Activated gamma-delta T cell treated with anti-CD3 and anti-CD28 coated beads, Interleukin-2, amount 50 U/mL, for 16 hours (primary cell): ENCODE results near the gene LIMS1.
"Not testable (repeated sequence)": the region's sequence is repeated elsewhere in the genome, so short reads cannot be mapped to it uniquely, and the experiment has no call there.

Experiments
- DNase-seq: peaks from one replicate; pipeline ENCODE4 v3.0.0-alpha.2; 2020; ENCODE audit warnings: low read depth

The LIMS1 gene

GRCh38 chr2:108664089-108664488, 129.8 kb downstream of the LIMS1 start:
- not testable (repeated sequence) for DNase-seq

GRCh38 chr2:108664979-108665378, 130.7 kb downstream of the LIMS1 start:
- not testable (repeated sequence) for DNase-seq

GRCh38 chr2:108665975-108666374, 131.7 kb downstream of the LIMS1 start:
- not testable (repeated sequence) for DNase-seq

- DNase-seq: not testable (repeated sequence)
Measured at GRCh38 chr2:108667140-108667539, 132.9 kb downstream of the LIMS1 start.

- DNase-seq: not testable (repeated sequence)
Measured at GRCh38 chr2:108670282-108670681, 136.0 kb downstream of the LIMS1 start.

- DNase-seq: not testable (repeated sequence)
Measured at GRCh38 chr2:108672200-108672805, 138.0 kb downstream of the LIMS1 start.

- not testable (repeated sequence) for DNase-seq
Measured at GRCh38 chr2:108676522-108676921, 142.3 kb downstream of the LIMS1 start.

- not testable (repeated sequence) for DNase-seq
Measured at GRCh38 chr2:108677239-108677744, 143.0 kb downstream of the LIMS1 start.

- not testable (repeated sequence) for DNase-seq
Measured at GRCh38 chr2:108678198-108678651, 144.0 kb downstream of the LIMS1 start.

GRCh38 chr2:108680805-108681204, 146.5 kb downstream of the LIMS1 start:
- not testable (repeated sequence) for DNase-seq

- DNase-seq: not testable (repeated sequence)
Measured at GRCh38 chr2:108688818-108689756, 154.8 kb downstream of the LIMS1 start.

- DNase-seq: not testable (repeated sequence)
Measured at GRCh38 chr2:108690001-108690400, 155.7 kb downstream of the LIMS1 start.

- no peak for DNase-seq
Measured at GRCh38 chr2:108691447-108691846, 157.2 kb downstream of the LIMS1 start.

- DNase-seq: no peak
Measured at GRCh38 chr2:108701208-108701607, 166.9 kb downstream of the LIMS1 start.

GRCh38 chr2:108701806-108702205, 167.5 kb downstream of the LIMS1 start:
- DNase-seq: no peak

GRCh38 chr2:108704871-108705270, 170.6 kb downstream of the LIMS1 start:
- DNase-seq: no peak

- DNase-seq: no peak
Measured at GRCh38 chr2:108707300-108707699, 173.0 kb downstream of the LIMS1 start.

GRCh38 chr2:108716971-108717370, 182.7 kb downstream of the LIMS1 start:
- not testable (repeated sequence) for DNase-seq

- DNase-seq: peak; percentile 89
Measured at GRCh38 chr2:108719149-108720044, 185.1 kb downstream of the LIMS1 start, which contains the start of gene RANBP2. Gene RANBP2 (plus strand): TSS chr2:108719482. CDS start chr2:108719607, 125 bp downstream.

GRCh38 chr2:108726048-108726447, 191.8 kb downstream of the LIMS1 start:
- not testable (repeated sequence) for DNase-seq

- not testable (repeated sequence) for DNase-seq
Measured at GRCh38 chr2:108734656-108735055, 200.4 kb downstream of the LIMS1 start.
